Mucosa of descending colon (tissue), 3 donors: ENCODE measurements around the gene ATP6V1D. TPM values are rescaled to one million over a fixed set of nuclear protein-coding genes. Genes with fewer than 3 reads are reported as not detected.

Experiments
- ATAC-seq: fragments of 200-7000 bp; cut with Tn5 transposase; one replicate; pipeline ENCODE4 v1.9.1; 2020; ENCODE audit warnings: mild to moderate bottlenecking, moderate library complexity
- DNase-seq, 3 donors: peaks; one replicate each; pipeline ENCODE4 v3.0.0-alpha.2; 2020
- H3K36me3 ChIP-seq: fragments of 200-600 bp; one replicate; pipeline ENCODE4 v1.8.0; 2021; ENCODE audit warnings: low read depth, mild to moderate bottlenecking
- H3K4me1 ChIP-seq: fragments of 200-600 bp; one replicate; pipeline ENCODE4 v1.8.0; 2021; ENCODE audit warnings: low read depth, mild to moderate bottlenecking
- H3K4me3 ChIP-seq: fragments of 200-600 bp; one replicate; pipeline ENCODE4 v1.8.0; 2021; ENCODE audit warnings: mild to moderate bottlenecking
- H3K9me3 ChIP-seq: fragments of 200-600 bp; one replicate; pipeline ENCODE4 v1.8.0; 2021; ENCODE audit warnings: mild to moderate bottlenecking
- intact Hi-C, 2 donors: fragments of 100-400 bp; cut with DNase I in 1 of 2; cut with micrococcal nuclease in 1 of 2; formaldehyde crosslinking; loops; one replicate each; pipeline versions ENCODE4 v1.11.0 to v1.11.1; 2022; cut with DNase I, micrococcal nuclease
- total RNA-seq, 3 donors: library from RNA; stranded (reverse); fragmentation: NEBNext Ultra II Directional in 2 of 3; extraction: Animal tissue kit (Norgen Biotek cat#: 25700) in 2 of 3; gene quantifications; one replicate each; pipeline versions ENCODE4 v1.2.1 to v1.2.4, GENCODE V29; 2021 to 2023
- TF ChIP-seq, protein P1 (sequence below): fragments of 200-600 bp; IDR thresholded peaks from one replicate; pipeline ENCODE4 v1.8.0; 2022; ENCODE audit warnings: antibody characterized with exemption, mild to moderate bottlenecking
- donor health status: DM: no; HTN: no; CAD: no; lungs with moderate emphysema.
- donor health status: DM: no; HTN: no; CAD: no.
- donor health status: DM: no; HTN: yes; CAD: no.

ATP6V1D gene
- total RNA-seq, 3 donors from 2014 or later: 74.1 to 83.7 (median 81.6) TPM

DNA sequence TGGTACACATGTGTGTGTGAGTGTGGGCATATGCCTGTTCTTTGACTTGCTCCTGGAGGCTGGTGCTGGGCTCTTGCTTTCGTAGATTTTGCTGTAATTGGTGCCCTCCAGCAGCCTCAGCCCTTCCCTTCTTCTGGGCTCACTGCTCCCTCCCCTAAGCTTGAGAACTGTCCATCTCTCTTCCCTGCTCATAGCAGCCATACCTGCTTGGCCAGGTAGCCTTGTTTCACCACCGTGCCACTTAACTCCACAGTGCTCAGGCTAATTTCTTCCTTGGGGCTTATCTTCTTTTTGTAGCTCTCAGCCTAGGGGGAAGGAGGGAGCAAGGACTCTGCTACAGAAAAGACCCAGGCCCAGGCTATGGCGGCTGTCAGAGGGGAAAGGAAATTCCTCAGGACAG is 32.5 kb upstream of the ATP6V1D start:
- Histone ChIP-seq H3K36me3 (no peaks in the 10 kb centered on the region), H3K4me3 (no peak overlapping the region), H3K4me1 (no peaks in the 10 kb centered on the region), H3K9me3 (no peaks in the 10 kb centered on the region)
- TF ChIP-seq, protein P1, sequence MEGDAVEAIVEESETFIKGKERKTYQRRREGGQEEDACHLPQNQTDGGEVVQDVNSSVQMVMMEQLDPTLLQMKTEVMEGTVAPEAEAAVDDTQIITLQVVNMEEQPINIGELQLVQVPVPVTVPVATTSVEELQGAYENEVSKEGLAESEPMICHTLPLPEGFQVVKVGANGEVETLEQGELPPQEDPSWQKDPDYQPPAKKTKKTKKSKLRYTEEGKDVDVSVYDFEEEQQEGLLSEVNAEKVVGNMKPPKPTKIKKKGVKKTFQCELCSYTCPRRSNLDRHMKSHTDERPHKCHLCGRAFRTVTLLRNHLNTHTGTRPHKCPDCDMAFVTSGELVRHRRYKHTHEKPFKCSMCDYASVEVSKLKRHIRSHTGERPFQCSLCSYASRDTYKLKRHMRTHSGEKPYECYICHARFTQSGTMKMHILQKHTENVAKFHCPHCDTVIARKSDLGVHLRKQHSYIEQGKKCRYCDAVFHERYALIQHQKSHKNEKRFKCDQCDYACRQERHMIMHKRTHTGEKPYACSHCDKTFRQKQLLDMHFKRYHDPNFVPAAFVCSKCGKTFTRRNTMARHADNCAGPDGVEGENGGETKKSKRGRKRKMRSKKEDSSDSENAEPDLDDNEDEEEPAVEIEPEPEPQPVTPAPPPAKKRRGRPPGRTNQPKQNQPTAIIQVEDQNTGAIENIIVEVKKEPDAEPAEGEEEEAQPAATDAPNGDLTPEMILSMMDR: no peak
- DNase-seq: no peak
- ATAC-seq: no peak
- intact Hi-C loops: no loop called here

- Histone ChIP-seq H3K4me1 (no peaks in the 10 kb centered on the region), H3K9me3 (no peaks in the 10 kb centered on the region), H3K4me3 (no peak overlapping the region), H3K36me3 (no peaks in the 10 kb centered on the region)
- TF ChIP-seq, protein P1: no peak
- no peak for DNase-seq
- ATAC-seq: no peak
- intact Hi-C loops: no loop called here
These were observed 31.7 kb upstream of the ATP6V1D start for GRCh38 chr14:67391268-67391667.

DNA sequence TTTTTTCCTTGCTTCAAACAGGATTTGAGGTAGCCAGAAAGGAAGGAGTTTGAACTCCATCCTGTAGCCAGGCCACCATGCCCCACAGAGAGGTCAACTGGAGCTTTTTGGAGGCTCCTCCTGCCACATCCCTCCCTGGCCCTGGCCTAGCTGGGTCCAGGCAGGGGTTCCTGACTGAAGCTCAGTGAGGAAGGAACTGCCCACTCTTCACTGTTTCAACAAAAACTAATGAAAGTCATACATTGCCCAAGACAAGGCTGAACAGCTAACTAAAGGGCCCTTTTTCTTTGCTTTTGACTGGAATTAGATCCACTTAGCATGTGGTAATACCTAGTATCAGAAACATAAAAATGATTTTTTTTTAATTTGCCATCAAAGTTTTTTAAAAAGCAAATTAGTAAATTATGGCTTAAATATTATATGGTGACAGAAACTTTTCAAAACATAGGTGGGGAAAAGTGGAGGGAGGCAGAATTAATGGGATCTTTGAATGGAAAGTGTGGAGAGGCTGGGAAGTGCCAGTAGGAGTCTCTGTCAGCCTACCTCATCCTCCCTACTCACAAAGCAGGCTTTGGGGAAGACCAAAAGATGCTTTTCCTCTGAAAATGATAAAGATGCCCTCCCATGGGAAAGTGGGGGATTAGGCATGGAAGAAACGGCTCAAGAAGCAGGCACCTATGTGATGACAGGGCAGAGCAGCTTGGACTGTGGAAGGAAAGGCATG is 30.4 kb upstream of the ATP6V1D start:
- Histone ChIP-seq H3K4me3 (no peak overlapping the region), H3K36me3 (no peaks in the 10 kb centered on the region), H3K4me1 (no peaks in the 10 kb centered on the region), H3K9me3 (no peaks in the 10 kb centered on the region)
- ATAC-seq (no peak), DNase-seq (no peak)
- TF ChIP-seq, protein P1: no peak
- intact Hi-C loops: no loop called here

- DNase-seq (no peak), ATAC-seq (no peak)
- no peaks in the 10 kb centered on the region for H3K36me3 ChIP-seq
- intact Hi-C loops: no loop called here
- H3K4me1 ChIP-seq: no peaks in the 10 kb centered on the region
- no peaks in the 10 kb centered on the region for H3K9me3 ChIP-seq
- no peak overlapping the region for H3K4me3 ChIP-seq
- TF ChIP-seq, protein P1: no peak
These were observed 29.7 kb upstream of the ATP6V1D start for GRCh38 chr14:67389275-67389674.

DNA sequence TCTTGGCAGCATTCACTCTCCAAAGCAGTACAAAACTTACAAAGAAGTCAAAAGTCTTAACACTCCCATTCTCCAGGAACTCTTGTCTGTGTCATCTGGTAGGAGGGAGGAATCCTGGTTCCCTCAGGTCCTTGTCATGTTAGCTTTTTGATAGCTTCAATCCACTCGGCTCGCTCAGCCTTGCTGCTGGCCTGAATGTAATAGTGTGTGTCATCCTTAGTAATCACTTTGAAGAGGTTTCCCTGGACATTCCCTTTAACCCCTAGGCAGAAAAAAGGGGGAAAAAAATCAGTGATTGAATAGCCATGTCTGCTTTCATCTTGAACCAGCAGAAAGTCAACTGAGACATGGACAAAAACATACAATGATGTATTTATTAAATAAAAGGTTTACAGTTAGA is 27.6 kb upstream of the ATP6V1D start:
- DNase-seq (no peak), ATAC-seq (no peak)
- TF ChIP-seq, protein P1: no peak
- Histone ChIP-seq H3K4me1 (no peaks in the 10 kb centered on the region), H3K9me3 (no peaks in the 10 kb centered on the region), H3K36me3 (peaks cover 5% of the 10 kb centered on the region), H3K4me3 (no peak overlapping the region)
- intact Hi-C loops: no loop called here
